ENCODE measurements around the gene TFAP2A. TPM values are rescaled to one million over a fixed set of nuclear protein-coding genes. Genes with fewer than 3 reads are reported as not detected.

The TFAP2A gene
- total RNA-seq, 1 donor from 2014 or later, result not detected

GRCh38 chr6:10400330-10400729, 14.5 kb downstream of the TFAP2A start:
- no peak for DNase-seq (ENCODE audit: low read depth in 2 of 2)

GRCh38 chr6:10399451-10399850, 15.4 kb downstream of the TFAP2A start:
- no peak for DNase-seq (ENCODE audit: low read depth in 2 of 2)

GRCh38 chr6:10398446-10399218, 16.2 kb downstream of the TFAP2A start:
- no peak for DNase-seq (ENCODE audit: low read depth in 2 of 2)

DNA sequence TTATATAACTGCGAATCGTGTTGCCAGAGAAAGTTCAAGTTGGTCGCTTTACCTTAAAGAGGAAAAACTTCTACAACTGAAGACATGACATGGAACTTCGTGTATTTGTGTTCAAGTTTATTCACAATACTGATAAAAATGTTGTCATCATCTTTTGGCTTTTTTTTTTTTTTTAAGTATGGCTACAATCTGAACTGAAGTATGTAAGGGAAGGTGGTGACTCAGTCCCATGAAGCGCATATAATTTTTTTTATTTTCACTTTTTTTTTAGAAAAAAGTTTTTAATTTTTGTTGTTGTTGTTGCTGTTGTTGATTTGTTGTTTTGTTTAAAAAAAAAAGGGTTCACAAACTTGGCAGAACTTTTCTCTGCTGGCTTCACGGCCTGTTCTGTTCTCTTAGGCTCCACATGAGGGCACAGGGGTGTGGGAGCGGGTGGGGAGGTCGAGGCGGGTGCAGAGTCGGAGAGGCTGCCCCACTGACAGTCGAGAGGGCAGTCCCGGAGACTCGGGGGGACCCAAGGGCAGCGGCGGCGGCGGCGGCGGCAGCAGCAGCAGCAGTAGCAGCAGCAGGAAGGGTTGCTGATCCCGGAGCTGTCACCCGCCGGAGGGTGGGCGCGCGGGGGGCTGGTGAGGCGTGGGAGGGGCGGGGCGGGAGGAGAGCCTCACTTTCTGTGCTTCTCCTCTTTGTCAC, 17.0 kb downstream of the TFAP2A start:
- no peak for DNase-seq (ENCODE audit: low read depth in 2 of 2)

DNA sequence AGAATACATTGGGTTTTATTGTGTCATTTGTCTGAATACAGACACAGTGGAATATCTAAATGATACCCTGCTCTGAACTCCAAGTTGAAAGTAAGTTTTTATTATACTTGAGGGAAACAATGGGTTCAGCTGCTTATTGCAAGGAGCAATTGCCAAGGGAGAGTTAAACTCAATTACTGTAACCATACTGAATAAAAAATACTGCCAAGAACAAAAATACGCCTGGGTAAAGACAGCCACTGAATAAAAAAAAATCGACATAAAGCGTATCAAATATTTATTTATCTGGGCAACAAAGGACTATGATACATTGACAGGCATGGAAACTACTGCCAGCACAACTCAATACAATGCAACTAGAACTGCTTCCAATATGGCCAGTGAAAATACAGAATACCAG, 18.1 kb downstream of the TFAP2A start:
- DNase-seq (ENCODE audit: low read depth in 2 of 2), result no peak

GRCh38 chr6:10395704-10396546, 18.9 kb downstream of the TFAP2A start:
- no peak for DNase-seq (ENCODE audit: low read depth in 2 of 2)

DNA sequence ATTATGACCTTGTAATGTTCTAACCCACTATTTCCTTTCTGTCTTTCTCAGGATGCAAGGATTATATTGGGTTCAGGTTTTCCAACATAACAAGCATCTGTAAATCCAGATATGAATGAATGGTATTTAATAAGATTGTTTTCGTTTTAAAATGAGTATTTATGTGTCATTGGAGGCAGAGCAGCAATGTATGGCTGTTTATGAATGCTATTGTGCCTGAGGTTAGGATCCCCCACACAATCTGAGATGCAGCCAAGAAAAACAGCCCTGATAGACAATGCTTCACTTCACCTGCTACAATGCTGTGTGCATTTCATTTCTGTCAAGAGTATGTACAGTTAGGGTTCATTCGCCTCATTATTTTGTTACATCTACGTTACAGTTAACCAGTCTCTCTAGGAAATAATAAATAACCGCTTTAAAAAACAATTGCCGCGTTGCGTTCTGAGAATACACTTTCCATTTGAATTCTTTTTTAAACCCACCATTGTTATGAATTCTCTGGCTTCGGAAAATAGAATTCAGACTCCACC, 19.6 kb downstream of the TFAP2A start:
- DNase-seq (ENCODE audit: low read depth in 2 of 2), result no peak

GRCh38 chr6:10393544-10394225, 21.2 kb downstream of the TFAP2A start:
- no peak for DNase-seq (ENCODE audit: low read depth in 2 of 2)

- DNase-seq (ENCODE audit: low read depth in 2 of 2), result no peak
Observed at GRCh38 chr6:10391799-10392198, 23.1 kb downstream of the TFAP2A start.

GRCh38 chr6:10391299-10391630, 23.6 kb downstream of the TFAP2A start:
- no peak for DNase-seq (ENCODE audit: low read depth in 2 of 2)

GRCh38 chr6:10390495-10391298, 24.2 kb downstream of the TFAP2A start:
- no peak for DNase-seq (ENCODE audit: low read depth in 2 of 2)

- no peak for DNase-seq (ENCODE audit: low read depth in 2 of 2)
Observed at GRCh38 chr6:10389739-10390494, 25.0 kb downstream of the TFAP2A start.

- DNase-seq (ENCODE audit: low read depth in 2 of 2), result no peak
Observed at GRCh38 chr6:10386756-10387654, 27.9 kb downstream of the TFAP2A start.

DNA sequence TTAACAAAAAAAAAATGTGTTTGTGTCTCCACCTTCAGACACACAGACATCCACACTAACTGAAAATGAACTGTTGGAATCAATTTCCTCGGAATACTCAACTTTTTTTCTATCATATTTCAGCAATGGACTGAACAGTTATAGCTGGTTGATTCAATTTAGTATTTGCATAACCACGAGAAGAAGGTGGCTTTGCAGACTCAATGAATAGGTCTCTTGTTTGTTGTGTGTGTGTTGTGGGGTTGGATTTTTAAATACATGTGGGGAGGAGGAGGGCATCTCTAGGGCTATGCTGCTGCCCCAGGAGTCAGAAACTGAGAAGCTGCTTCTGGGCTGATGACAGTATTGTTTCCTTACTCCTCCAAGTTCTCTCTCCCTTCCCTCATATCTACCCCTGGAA, 28.7 kb downstream of the TFAP2A start:
- DNase-seq (ENCODE audit: low read depth in 2 of 2), result no peak

GRCh38 chr6:10385524-10386132, 29.2 kb downstream of the TFAP2A start:
- no peak for DNase-seq (ENCODE audit: low read depth in 2 of 2)

GRCh38 chr6:10384610-10385523, 30.0 kb downstream of the TFAP2A start:
- no peak for DNase-seq (ENCODE audit: low read depth in 2 of 2)

DNA sequence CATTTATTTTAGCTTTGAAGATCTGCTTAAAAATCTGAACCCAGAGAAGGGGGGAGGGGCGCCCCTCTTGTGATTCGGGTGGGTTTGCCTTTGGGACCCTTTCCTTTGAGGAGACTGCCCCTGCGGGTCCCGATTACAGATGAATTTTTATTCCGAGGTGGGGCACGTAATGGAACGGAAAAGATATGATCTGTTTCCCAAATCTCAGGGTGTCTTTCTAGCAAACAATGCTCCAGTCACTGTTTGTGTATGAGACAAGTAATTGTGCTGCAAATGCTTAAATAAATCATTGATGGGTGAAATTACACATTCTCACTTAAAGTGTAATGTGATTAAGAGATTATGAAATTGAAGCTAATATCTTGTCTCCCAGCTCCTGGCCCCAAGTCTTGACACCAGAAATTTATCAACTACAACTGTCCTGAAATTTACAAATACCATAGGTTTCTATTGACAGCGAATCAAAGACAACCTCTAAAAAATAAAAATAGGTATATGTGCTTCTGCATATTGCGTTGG, 30.7 kb downstream of the TFAP2A start:
- no peak for DNase-seq (ENCODE audit: low read depth in 2 of 2)

Measured in lung microvascular endothelial cell (primary cell).